ENCODE data around the gene STOX2.

DNA sequence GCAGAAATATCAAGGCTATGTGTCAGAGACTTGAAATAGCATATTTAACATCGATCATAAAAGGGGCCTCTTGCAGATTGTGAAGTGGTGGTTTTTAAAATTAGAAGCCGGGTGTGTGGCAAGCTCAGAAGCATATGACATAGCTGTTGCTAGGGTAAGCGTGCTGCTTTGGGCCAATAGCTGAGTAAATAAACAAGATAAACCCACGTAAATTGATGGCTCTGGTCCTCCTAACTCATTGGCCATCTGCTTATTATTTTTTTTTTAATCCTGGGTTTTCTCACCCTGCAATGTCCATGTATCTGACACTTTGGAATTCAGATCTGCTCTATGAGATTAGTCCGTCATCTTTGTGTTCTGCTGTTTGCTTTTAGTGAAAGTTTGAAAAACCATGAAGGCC is 32.6 kb upstream of the STOX2 start:
- TF ChIP-seq, protein P1, sequence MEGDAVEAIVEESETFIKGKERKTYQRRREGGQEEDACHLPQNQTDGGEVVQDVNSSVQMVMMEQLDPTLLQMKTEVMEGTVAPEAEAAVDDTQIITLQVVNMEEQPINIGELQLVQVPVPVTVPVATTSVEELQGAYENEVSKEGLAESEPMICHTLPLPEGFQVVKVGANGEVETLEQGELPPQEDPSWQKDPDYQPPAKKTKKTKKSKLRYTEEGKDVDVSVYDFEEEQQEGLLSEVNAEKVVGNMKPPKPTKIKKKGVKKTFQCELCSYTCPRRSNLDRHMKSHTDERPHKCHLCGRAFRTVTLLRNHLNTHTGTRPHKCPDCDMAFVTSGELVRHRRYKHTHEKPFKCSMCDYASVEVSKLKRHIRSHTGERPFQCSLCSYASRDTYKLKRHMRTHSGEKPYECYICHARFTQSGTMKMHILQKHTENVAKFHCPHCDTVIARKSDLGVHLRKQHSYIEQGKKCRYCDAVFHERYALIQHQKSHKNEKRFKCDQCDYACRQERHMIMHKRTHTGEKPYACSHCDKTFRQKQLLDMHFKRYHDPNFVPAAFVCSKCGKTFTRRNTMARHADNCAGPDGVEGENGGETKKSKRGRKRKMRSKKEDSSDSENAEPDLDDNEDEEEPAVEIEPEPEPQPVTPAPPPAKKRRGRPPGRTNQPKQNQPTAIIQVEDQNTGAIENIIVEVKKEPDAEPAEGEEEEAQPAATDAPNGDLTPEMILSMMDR (IDR thresholded peaks at IDR 0.05; ENCODE audit: low read depth, low read length, poor library complexity, severe bottlenecking) = no peak
- no peak for TF ChIP-seq EZH2phosphoT487 (IDR thresholded peaks at IDR 0.05; ENCODE audit: borderline replicate concordance, low read length)

All from DOHH2 (cell line).